ENCODE results near the gene DEPP1. TPM values are rescaled to one million over a fixed set of nuclear protein-coding genes. Genes with fewer than 3 reads are reported as not detected.

DEPP1 gene
- total and polyA plus RNA-seq, 4 donors = 10.7 to 79.3 (median 33.5) TPM

GRCh38 chr10:44954962-44955361 is 23.6 kb downstream of the DEPP1 start:
- Histone ChIP-seq H3K36me3 (ENCODE audit: control insufficient read depth in 4 of 4, insufficient read depth in 3 of 4, low read depth in 1 of 4, low read length in 3 of 4) (peaks cover 0 to 3% (median 0%) of the 10 kb centered on the region in 4 donors), H3K4me1 (ENCODE audit: control insufficient read depth in 4 of 4, insufficient read depth in 4 of 4, low read length in 3 of 4) (peaks cover 5 to 16% (median 11%) of the 10 kb centered on the region in 4 donors), H3K9ac (ENCODE audit: low read depth in 1 of 2, low read length in 2 of 2) (no peak overlapping the region), H3K9me3 (ENCODE audit: control insufficient read depth in 4 of 4, low read length in 3 of 4) (no peaks in the 10 kb centered on the region), H3K4me3 (ENCODE audit: low read depth in 1 of 3, low read length in 3 of 3) (no peak overlapping the region), H3K27ac (ENCODE audit: low read depth in 1 of 2, low read length in 2 of 2) (no peak overlapping the region), H3K27me3 (ENCODE audit: control insufficient read depth in 4 of 4, insufficient read depth in 4 of 4, low read length in 3 of 4) (no peaks in the 10 kb centered on the region)
- TF ChIP-seq TAF1 (conservative IDR thresholded peaks at IDR 0.05) (no peak), NR2F2 (IDR thresholded peaks at IDR 0.05) (no peak), FOXA1 (IDR thresholded peaks at IDR 0.05) (no peak), HNF4G (IDR thresholded peaks at IDR 0.05) (no peak), MAX (IDR thresholded peaks at IDR 0.05) (no peak), REST (IDR thresholded peaks at IDR 0.05) (no peak), JUND (IDR thresholded peaks at IDR 0.05) (no peak), EGR1 (IDR thresholded peaks at IDR 0.05; ENCODE audit: low read depth in 2 of 2) (no peak), ZBTB33 (IDR thresholded peaks at IDR 0.05) (no peak), CTCF (IDR thresholded peaks at IDR 0.05; ENCODE audit: low read depth, low read length, missing input control) (no peak)
- no peak for DNase-seq (ENCODE audit: low spot score)

GRCh38 chr10:44954042-44954441 is 24.6 kb downstream of the DEPP1 start:
- Histone ChIP-seq H3K36me3 (ENCODE audit: control insufficient read depth in 4 of 4, insufficient read depth in 3 of 4, low read depth in 1 of 4, low read length in 3 of 4) (peaks cover 0 to 3% (median 0%) of the 10 kb centered on the region in 4 donors), H3K4me3 (ENCODE audit: low read depth in 1 of 3, low read length in 3 of 3) (no peak overlapping the region), H3K9me3 (ENCODE audit: control insufficient read depth in 4 of 4, low read length in 3 of 4) (no peaks in the 10 kb centered on the region), H3K27me3 (ENCODE audit: control insufficient read depth in 4 of 4, insufficient read depth in 4 of 4, low read length in 3 of 4) (no peaks in the 10 kb centered on the region), H3K9ac (ENCODE audit: low read depth in 1 of 2, low read length in 2 of 2) (no peak overlapping the region), H3K4me1 (ENCODE audit: control insufficient read depth in 4 of 4, insufficient read depth in 4 of 4, low read length in 3 of 4) (peaks cover 3 to 13% (median 7%) of the 10 kb centered on the region in 4 donors), H3K27ac (ENCODE audit: low read depth in 1 of 2, low read length in 2 of 2) (no peak overlapping the region)
- TF ChIP-seq FOXA2 (IDR thresholded peaks at IDR 0.05) (no peak), CTCF (IDR thresholded peaks at IDR 0.05; ENCODE audit: low read depth, low read length, missing input control) (no peak), MAX (IDR thresholded peaks at IDR 0.05) (no peak), TAF1 (conservative IDR thresholded peaks at IDR 0.05) (no peak), HNF4G (IDR thresholded peaks at IDR 0.05) (no peak), REST (IDR thresholded peaks at IDR 0.05) (no peak), RAD21 (IDR thresholded peaks at IDR 0.05) (no peak)
- no peak for DNase-seq (ENCODE audit: low spot score)
